HEK293 (cell line): ENCODE results near the gene GABRR1.
A peak's percentile ranks its signal among the peaks of the same experiment; 100 is the strongest.

Source experiments
- BCL6B ChIP-seq: fragments of 450-650 bp; formaldehyde crosslinking; IDR thresholded peaks from 2 replicates; pipeline ENCODE4 v1.5.1; 2017; ENCODE audit warnings: missing biosample characterization, missing genetic modification characterization
- EGR2 ChIP-seq: fragments of 450-650 bp; formaldehyde crosslinking; IDR thresholded peaks from 2 replicates; pipeline ENCODE4 v1.5.1; 2016; ENCODE audit warnings: low read depth, missing biosample characterization, missing genetic modification characterization
- GLI4 ChIP-seq: fragments of 450-650 bp; formaldehyde crosslinking; IDR thresholded peaks from 2 replicates; pipeline ENCODE4 v1.5.1; 2016; ENCODE audit warnings: missing biosample characterization, missing genetic modification characterization
- MYNN ChIP-seq: fragments of 450-650 bp; formaldehyde crosslinking; IDR thresholded peaks from 2 replicates; pipeline ENCODE4 v1.5.1; 2016; ENCODE audit warnings: missing biosample characterization, missing genetic modification characterization, borderline replicate concordance
- ZFP69B ChIP-seq: fragments of 450-650 bp; formaldehyde crosslinking; IDR thresholded peaks from 2 replicates; pipeline ENCODE4 v1.5.1; 2016; ENCODE audit warnings: missing biosample characterization, missing genetic modification characterization
- ZNF148 ChIP-seq: fragments of 450-650 bp; formaldehyde crosslinking; IDR thresholded peaks from 2 replicates; pipeline ENCODE4 v1.5.0; 2017; ENCODE audit warnings: missing biosample characterization, missing genetic modification characterization, borderline replicate concordance
- ZNF16 ChIP-seq: fragments of 450-650 bp; formaldehyde crosslinking; IDR thresholded peaks from 2 replicates; pipeline ENCODE4 v1.5.1; 2016; ENCODE audit warnings: low read depth, missing biosample characterization, missing genetic modification characterization
- ZNF184 ChIP-seq: fragments of 450-650 bp; IDR thresholded peaks from 2 replicates; pipeline ENCODE4 v1.5.1; 2018; ENCODE audit warnings: missing biosample characterization, mild to moderate bottlenecking, missing genetic modification characterization
- ZNF280C ChIP-seq: fragments of 450-650 bp; formaldehyde crosslinking; IDR thresholded peaks from 2 replicates; pipeline ENCODE4 v1.5.1; 2016; ENCODE audit warnings: missing biosample characterization, missing genetic modification characterization
- ZNF324 ChIP-seq: fragments of 450-650 bp; formaldehyde crosslinking; IDR thresholded peaks from 2 replicates; pipeline ENCODE4 v1.5.1; 2016; ENCODE audit warnings: missing biosample characterization, missing genetic modification characterization
- ZNF335 ChIP-seq: fragments of 450-650 bp; formaldehyde crosslinking; conservative IDR thresholded peaks from 2 replicates; pipeline ENCODE4 v1.5.1; 2016; ENCODE audit warnings: missing biosample characterization, missing genetic modification characterization
- ZNF449 ChIP-seq: fragments of 450-650 bp; formaldehyde crosslinking; IDR thresholded peaks from 2 replicates; pipeline ENCODE4 v1.5.1; 2017; ENCODE audit warnings: missing biosample characterization, mild to moderate bottlenecking, missing genetic modification characterization, moderate library complexity
- ZNF518A ChIP-seq: fragments of 450-650 bp; formaldehyde crosslinking; conservative IDR thresholded peaks from 2 replicates; pipeline ENCODE4 v1.5.1; 2016; ENCODE audit warnings: low read depth, missing biosample characterization, missing genetic modification characterization
- ZNF529 ChIP-seq: fragments of 450-650 bp; formaldehyde crosslinking; IDR thresholded peaks from 2 replicates; pipeline ENCODE4 v1.5.1; 2017; ENCODE audit warnings: missing genetic modification characterization, missing biosample characterization; ENCODE audit not compliant: insufficient replicate concordance
- ZNF530 ChIP-seq: fragments of 450-650 bp; formaldehyde crosslinking; IDR thresholded peaks from 2 replicates; pipeline ENCODE4 v1.5.1; 2016; ENCODE audit warnings: low read depth, missing biosample characterization, missing genetic modification characterization
- ZNF701 ChIP-seq: fragments of 450-650 bp; formaldehyde crosslinking; IDR thresholded peaks from 2 replicates; pipeline ENCODE4 v1.5.1; 2016; ENCODE audit warnings: missing biosample characterization, missing genetic modification characterization
- ZNF76 ChIP-seq: fragments of 450-650 bp; formaldehyde crosslinking; IDR thresholded peaks from 2 replicates; pipeline ENCODE4; 2016; ENCODE audit warnings: low read depth, missing biosample characterization, missing genetic modification characterization, borderline replicate concordance
- ZNF768 ChIP-seq: fragments of 450-650 bp; formaldehyde crosslinking; IDR thresholded peaks from 2 replicates; pipeline ENCODE4 v1.5.1; 2018; ENCODE audit warnings: missing biosample characterization, mild to moderate bottlenecking, missing genetic modification characterization
- ZNF791 ChIP-seq: fragments of 450-650 bp; formaldehyde crosslinking; IDR thresholded peaks from 2 replicates; pipeline ENCODE4 v1.5.1; 2016; ENCODE audit warnings: missing biosample characterization, missing genetic modification characterization

The GABRR1 gene

GRCh38 chr6:89144354-89144906 is 72.7 kb downstream of the GABRR1 start (continued):
- TF ChIP-seq MYNN (tag by site-specific recombination), result no peak
- no peak for TF ChIP-seq ZNF529 (tag by site-specific recombination)
- TF ChIP-seq EGR2 (tag by site-specific recombination), result no peak
- TF ChIP-seq ZNF16 (tag by site-specific recombination), result no peak
- no peak for TF ChIP-seq ZNF148 (tag by site-specific recombination)
- TF ChIP-seq ZFP69B (tag by site-specific recombination), result peak; percentile 98
- no peak for TF ChIP-seq BCL6B (tag by site-specific recombination)
- TF ChIP-seq ZNF530, result no peak
- no peak for TF ChIP-seq ZNF768 (tag by site-specific recombination)
- peak; percentile 84; the same call in 1 of the 2 replicates for TF ChIP-seq ZNF184 (tag by site-specific recombination)
- no peak; the same call in 1 of the 2 replicates for TF ChIP-seq ZNF76
- TF ChIP-seq GLI4 (tag by site-specific recombination), result no peak
- no peak for TF ChIP-seq ZNF324 (tag by site-specific recombination)
- TF ChIP-seq ZNF449 (tag by site-specific recombination), result peak; percentile 40; the same call in 1 of the 2 replicates
- TF ChIP-seq ZNF280C, result no peak
- no peak for TF ChIP-seq ZNF791
- no peak for TF ChIP-seq ZNF701 (tag by site-specific recombination)
- no peak for TF ChIP-seq ZNF518A (tag by site-specific recombination)
- TF ChIP-seq ZNF335, result no peak
